Stimulated activated CD4-positive, alpha-beta T cell treated with anti-CD3 and anti-CD28 coated beads, TNF-alpha, amount 100 ng/mL, for 48 hours (primary cell): ENCODE measurements around the gene TOR1AIP1.
"Not testable (repeated sequence)": the region's sequence is repeated elsewhere in the genome, so short reads cannot be mapped to it uniquely, and the experiment has no call there.

Source experiments
- DNase-seq, 3 donors: peaks; one replicate each; pipeline ENCODE4 v3.0.0-alpha.2; 2020; ENCODE audit warnings: low read depth in 3 of 3

Gene TOR1AIP1

GRCh38 chr1:179935909-179936496, 53.9 kb downstream of the TOR1AIP1 start:
- DNase-seq: no peak

GRCh38 chr1:179937668-179938254, 55.7 kb downstream of the TOR1AIP1 start:
- no peak for DNase-seq

- DNase-seq: no peak
Observed at GRCh38 chr1:179938752-179939151, 56.7 kb downstream of the TOR1AIP1 start.

GRCh38 chr1:179939941-179940340, 57.9 kb downstream of the TOR1AIP1 start:
- no peak for DNase-seq

GRCh38 chr1:179941454-179941853, 59.4 kb downstream of the TOR1AIP1 start:
- no peak for DNase-seq

- no peak for DNase-seq
Observed at GRCh38 chr1:179950651-179951050, 68.6 kb downstream of the TOR1AIP1 start.

- no peak for DNase-seq
Observed at GRCh38 chr1:179951383-179952144, 69.5 kb downstream of the TOR1AIP1 start.

GRCh38 chr1:179952186-179952585, 70.1 kb downstream of the TOR1AIP1 start:
- DNase-seq: no peak

GRCh38 chr1:179953974-179954492, 71.9 kb downstream of the TOR1AIP1 start:
- peak; percentile 22 to 32 (median 31) for DNase-seq

GRCh38 chr1:179954493-179955286, 72.6 kb downstream of the TOR1AIP1 start, which contains the start of gene CEP350:
Gene CEP350, plus strand, starts transcription at chr1:179954810. Its CDS starts 31,372 bp downstream, at chr1:179986182.
- DNase-seq: peak; percentile 95 to 98 (median 96)

GRCh38 chr1:179955287-179955680, 73.2 kb downstream of the TOR1AIP1 start:
- peak in 1 of 3 donors; percentile 1 for DNase-seq

GRCh38 chr1:179955731-179956130, 73.6 kb downstream of the TOR1AIP1 start:
- no peak for DNase-seq

- no peak for DNase-seq
Observed at GRCh38 chr1:179958359-179958758, 76.3 kb downstream of the TOR1AIP1 start.

GRCh38 chr1:179962168-179962567, 80.1 kb downstream of the TOR1AIP1 start:
- DNase-seq: not testable (repeated sequence)

GRCh38 chr1:179966551-179966950, 84.5 kb downstream of the TOR1AIP1 start:
- no peak for DNase-seq

GRCh38 chr1:179968284-179968993, 86.4 kb downstream of the TOR1AIP1 start:
- no peak for DNase-seq

- DNase-seq: no peak
Observed at GRCh38 chr1:179968994-179969919, 87.2 kb downstream of the TOR1AIP1 start.
